IMR-90 (cell line): ENCODE results near the gene CDKN3. TPM values are rescaled to one million over a fixed set of nuclear protein-coding genes. Genes with fewer than 3 reads are reported as not detected.
"Not testable (repeated sequence)": the region's sequence is repeated elsewhere in the genome, so short reads cannot be mapped to it uniquely, and the experiment has no call there.

Experiments
- ATAC-seq: fragments of 200-7000 bp; cut with Tn5 transposase; 2 replicates; pipeline ENCODE4 v1.9.1; 2020; ENCODE audit warnings: low read depth, mild to moderate bottlenecking, moderate library complexity
- BruUV-seq: library from RNA; stranded (reverse); fragments of 400-500 nt; replicated peaks from 2 replicates; lab custom pipeline; 2021; lab: Mats Ljungman, UMichigan
- CTCF ChIA-PET: fragments of 300-600 bp; formaldehyde crosslinking; extraction: SDS; loops from one replicate; lab custom pipeline; 2021; ENCODE audit warnings: antibody characterized with exemption; lab: Yijun Ruan, JAX
- POLR2A ChIA-PET: fragments of 300-600 bp; sonication (Branson Sonifier 250); formaldehyde crosslinking; loops from one replicate; lab custom pipeline; 2022; ENCODE audit warnings: antibody characterized with exemption; ENCODE audit not compliant: unreplicated experiment; lab: Charles Lee
- DNase-seq: peaks from one replicate; pipeline ENCODE4 v3.0.0; 2013
- H2AFZ ChIP-seq: replicated peaks from 2 replicates; pipeline ENCODE3; 2013; ENCODE audit warnings: low read length, mild to moderate bottlenecking; ENCODE audit not compliant: poor library complexity
- H2AK5ac ChIP-seq: 2 replicates; pipeline ENCODE4 v1.6.1; 2013; ENCODE audit warnings: low read depth, low read length, inconsistent platforms
- H2AK9ac ChIP-seq: replicated peaks from 2 replicates; pipeline ENCODE3; 2013; ENCODE audit warnings: mild to moderate bottlenecking, low read depth, low read length, moderate library complexity; ENCODE audit not compliant: poor library complexity
- H2BK120ac ChIP-seq: 2 replicates; pipeline ENCODE4 v1.6.1; 2013; ENCODE audit warnings: low read depth, low read length, inconsistent platforms
- H2BK15ac ChIP-seq: 3 replicates; pipeline ENCODE4 v1.6.1; 2013; ENCODE audit warnings: low read depth, low read length, inconsistent platforms
- H2BK20ac ChIP-seq: 2 replicates; pipeline ENCODE4 v1.6.1; 2013; ENCODE audit warnings: low read depth, mild to moderate bottlenecking, inconsistent platforms, low read length, moderate library complexity
- H2BK5ac ChIP-seq: 2 replicates; pipeline ENCODE4 v1.6.1; 2013; ENCODE audit warnings: mild to moderate bottlenecking, low read depth, low read length, inconsistent platforms; ENCODE audit not compliant: poor library complexity, severe bottlenecking
- H3K14ac ChIP-seq: replicated peaks from 2 replicates; pipeline ENCODE4 v1.6.1; 2013; ENCODE audit warnings: low read depth, low read length, inconsistent platforms
- H3K18ac ChIP-seq: 2 replicates; pipeline ENCODE4 v1.6.1; 2013; ENCODE audit warnings: low read depth, low read length, control low read depth
- H3K23ac ChIP-seq: 2 replicates; pipeline ENCODE4 v1.6.1; 2013; ENCODE audit warnings: low read depth, low read length, inconsistent platforms
- H3K27ac ChIP-seq: 2 replicates; pipeline ENCODE4 v1.5.1; 2013; ENCODE audit warnings: mild to moderate bottlenecking, control low read depth, low read length; ENCODE audit not compliant: insufficient read depth
- H3K27me3 ChIP-seq: 2 replicates; pipeline ENCODE4 v1.6.1; 2013; ENCODE audit warnings: low read length; ENCODE audit not compliant: control insufficient read depth, insufficient read depth
- H3K36me3 ChIP-seq: 2 replicates; pipeline ENCODE4 v1.6.1; 2013; ENCODE audit warnings: low read length, mixed read lengths; ENCODE audit not compliant: control insufficient read depth, insufficient read depth
- H3K4ac ChIP-seq: 2 replicates; pipeline ENCODE4 v1.6.1; 2013; ENCODE audit warnings: low read depth, low read length, inconsistent platforms
- H3K4me1 ChIP-seq: 2 replicates; pipeline ENCODE4 v1.6.1; 2013; ENCODE audit warnings: low read length, mixed read lengths; ENCODE audit not compliant: control insufficient read depth, insufficient read depth
- H3K4me2 ChIP-seq: 2 replicates; pipeline ENCODE4 v1.6.1; 2013; ENCODE audit warnings: low read depth, mild to moderate bottlenecking, control low read depth, low read length, moderate library complexity
- H3K4me3 ChIP-seq: 2 replicates; pipeline ENCODE4 v1.5.1; 2013; ENCODE audit warnings: low read depth, mild to moderate bottlenecking, control low read depth, low read length, moderate library complexity; ENCODE audit not compliant: insufficient read depth
- H3K56ac ChIP-seq: 2 replicates; pipeline ENCODE4 v1.6.1; 2013; ENCODE audit warnings: low read length, inconsistent platforms; ENCODE audit not compliant: insufficient read depth; ENCODE audit errors: extremely low read depth
- H3K79me1 ChIP-seq, 2 experiments: 2 replicates each; pipeline ENCODE4 v1.6.1; 2013; ENCODE audit warnings: low read length in 2 of 2, inconsistent platforms in 1 of 2, low read depth in 1 of 2
- H3K9ac ChIP-seq: 2 replicates; pipeline ENCODE4 v1.6.1; 2013; ENCODE audit warnings: low read depth, low read length, control low read depth
- H3K9me1 ChIP-seq: 2 replicates; pipeline ENCODE4 v1.6.1; 2013; ENCODE audit warnings: low read length, inconsistent platforms; ENCODE audit not compliant: insufficient read depth
- H3K9me3 ChIP-seq: 2 replicates; pipeline ENCODE4 v1.6.1; 2013; ENCODE audit warnings: low read length; ENCODE audit not compliant: control insufficient read depth, insufficient read depth
- H4K20me1 ChIP-seq: 2 replicates; pipeline ENCODE4 v1.6.1; 2013; ENCODE audit warnings: low read length, inconsistent platforms; ENCODE audit not compliant: insufficient read depth
- H4K5ac ChIP-seq: 2 replicates; pipeline ENCODE4 v1.6.1; 2013; ENCODE audit warnings: mild to moderate bottlenecking, low read depth, low read length, control low read depth
- H4K8ac ChIP-seq, 2 experiments: 2 replicates each; pipeline ENCODE4 v1.6.1; 2013; ENCODE audit warnings: low read depth in 2 of 2, low read length in 2 of 2, control low read depth in 1 of 2, inconsistent platforms in 1 of 2
- H4K91ac ChIP-seq: 2 replicates; pipeline ENCODE4 v1.6.1; 2013; ENCODE audit warnings: low read depth, low read length, inconsistent platforms; ENCODE audit not compliant: insufficient read depth
- BHLHE40 ChIP-seq: fragments of 150-350 bp; IDR thresholded peaks from 2 replicates; pipeline ENCODE4 v1.6.1; 2016; ENCODE audit warnings: mild to moderate bottlenecking, low read depth, low read length
- WGBS, 2 experiments: methylation state at CpG; one replicate each; pipeline versions ENCODE4 v1.1.5 to v1.1.7; 2013; ENCODE audit warnings: missing lambda C conversion rate in 2 of 2; ENCODE audit not compliant: insufficient read length in 1 of 2; ENCODE audit errors: extremely low coverage in 2 of 2; 5-methylcytosine and 5-hydroxymethylcytosine counted together
- dilution Hi-C: fragments of 300-500 bp; cut with HindIII; formaldehyde crosslinking; loops from one replicate; pipeline ENCODE4 v1.14.3; 2018; ENCODE audit warnings: low sequenced_read_pairs; ENCODE audit not compliant: unreplicated experiment
- in situ Hi-C: fragments of 300-500 bp; cut with MboI; formaldehyde crosslinking; loops from 3 replicates; pipeline ENCODE4 v1.14.3; 2019; ENCODE audit warnings: low sequenced_read_pairs, inconsistent platforms, mixed read lengths
- intact Hi-C: fragments of 100-400 bp; cut with micrococcal nuclease; formaldehyde crosslinking; loops from 2 replicates; pipeline ENCODE4 v1.10.0; 2022
- polyA plus RNA-seq, 3 experiments: library from polyadenylated mRNA; depleted of rRNA; stranded (reverse); fragments of >200 nt; gene quantifications; 2 replicates each; pipeline ENCODE4 v1.2.3, GENCODE V29; 2012; ENCODE audit warnings: low replicate concordance in 1 of 3
- total RNA-seq: library from RNA; depleted of rRNA; stranded (reverse); fragments of >200 nt; gene quantifications from 2 replicates; pipeline ENCODE4 v1.2.3, GENCODE V29; 2012

Gene CDKN3
- total and polyA plus RNA-seq, 2 of the 4 experiments (the other 2 are of a cell fraction) = 38.9 to 48.9 TPM

- H2BK15ac ChIP-seq, H3K14ac ChIP-seq, H2AK9ac ChIP-seq, H3K4ac ChIP-seq, H4K5ac ChIP-seq, H3K9ac ChIP-seq, CTCF ChIA-PET, H4K8ac ChIP-seq, H2BK20ac ChIP-seq, H2BK120ac ChIP-seq, in situ Hi-C loops, H4K20me1 ChIP-seq, BruUV-seq, H3K79me1 ChIP-seq, H3K27me3 ChIP-seq, H3K4me2 ChIP-seq, H3K27ac ChIP-seq, H3K4me1 ChIP-seq, H3K36me3 ChIP-seq, dilution Hi-C loops, H3K56ac ChIP-seq, H3K9me3 ChIP-seq, intact Hi-C loops, H3K9me1 ChIP-seq, H2AFZ ChIP-seq, H3K23ac ChIP-seq, H2BK5ac ChIP-seq, H3K4me3 ChIP-seq, H2AK5ac ChIP-seq, POLR2A ChIA-PET, H4K91ac ChIP-seq, H3K18ac ChIP-seq: not testable (repeated sequence)
- ATAC-seq (peak; percentile 44; the same call in 1 of the 2 replicates), DNase-seq (peak; percentile 61)
- TF ChIP-seq BHLHE40 = peak; percentile 74
- WGBS, 2 experiments = 70% methylated on average over 2 of the region's 5 CpGs; no CpG with 5 or more reads in 1 of the 2 experiments
Measured at GRCh38 chr14:54453990-54454389, 57.2 kb downstream of the CDKN3 start.
